ENCODE results near the gene DNMT3A.
A peak's percentile ranks its signal among the peaks of the same experiment; 100 is the strongest.

DNMT3A gene

GRCh38 chr2:25197336-25198208 lies 144.2 kb downstream of the DNMT3A start:
- Histone ChIP-seq H3K4me3 (ENCODE audit: low read length, poor library complexity, severe bottlenecking) (no peak overlapping the region), H3K36me3 (ENCODE audit: insufficient read depth, low read length) (no peaks in the 10 kb centered on the region), H2AFZ (ENCODE audit: low read length) (peak overlapping the region; percentile 22), H3K4me1 (ENCODE audit: insufficient read depth, low read length, poor library complexity, severe bottlenecking) (peaks cover 9% of the 10 kb centered on the region), H4K20me1 (ENCODE audit: insufficient read depth, low read length, poor library complexity, severe bottlenecking) (no peaks in the 10 kb centered on the region), H3K79me2 (ENCODE audit: insufficient read depth, low read length) (no peaks in the 10 kb centered on the region), H3K9me2 (replicated peaks; ENCODE audit: low read depth, low read length) (no peaks in the 10 kb centered on the region), H3K9me3 (ENCODE audit: insufficient read depth, low read depth, low read length) (no peaks in the 10 kb centered on the region), H3K27me3 (ENCODE audit: insufficient read depth, low read length, poor library complexity, severe bottlenecking) (no peaks in the 10 kb centered on the region), H3F3A (ENCODE audit: low read depth) (no peaks in the 10 kb centered on the region), H3K9ac (ENCODE audit: low read depth, low read length, poor library complexity, severe bottlenecking) (peak overlapping the region; percentile 3), H3K4me2 (ENCODE audit: low read depth, low read length, poor library complexity, severe bottlenecking) (no peak overlapping the region)
- TF ChIP-seq, protein P1, sequence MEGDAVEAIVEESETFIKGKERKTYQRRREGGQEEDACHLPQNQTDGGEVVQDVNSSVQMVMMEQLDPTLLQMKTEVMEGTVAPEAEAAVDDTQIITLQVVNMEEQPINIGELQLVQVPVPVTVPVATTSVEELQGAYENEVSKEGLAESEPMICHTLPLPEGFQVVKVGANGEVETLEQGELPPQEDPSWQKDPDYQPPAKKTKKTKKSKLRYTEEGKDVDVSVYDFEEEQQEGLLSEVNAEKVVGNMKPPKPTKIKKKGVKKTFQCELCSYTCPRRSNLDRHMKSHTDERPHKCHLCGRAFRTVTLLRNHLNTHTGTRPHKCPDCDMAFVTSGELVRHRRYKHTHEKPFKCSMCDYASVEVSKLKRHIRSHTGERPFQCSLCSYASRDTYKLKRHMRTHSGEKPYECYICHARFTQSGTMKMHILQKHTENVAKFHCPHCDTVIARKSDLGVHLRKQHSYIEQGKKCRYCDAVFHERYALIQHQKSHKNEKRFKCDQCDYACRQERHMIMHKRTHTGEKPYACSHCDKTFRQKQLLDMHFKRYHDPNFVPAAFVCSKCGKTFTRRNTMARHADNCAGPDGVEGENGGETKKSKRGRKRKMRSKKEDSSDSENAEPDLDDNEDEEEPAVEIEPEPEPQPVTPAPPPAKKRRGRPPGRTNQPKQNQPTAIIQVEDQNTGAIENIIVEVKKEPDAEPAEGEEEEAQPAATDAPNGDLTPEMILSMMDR (conservative IDR thresholded peaks at IDR 0.05; ENCODE audit: low read length): no peak
- TF ChIP-seq EZH2phosphoT487 (IDR thresholded peaks at IDR 0.05; ENCODE audit: borderline replicate concordance): no peak

- no peaks in the 10 kb centered on the region for H3F3A ChIP-seq (ENCODE audit: low read depth)
- H3K79me2 ChIP-seq (ENCODE audit: insufficient read depth, low read length): no peaks in the 10 kb centered on the region
- no peak overlapping the region for H2AFZ ChIP-seq (ENCODE audit: low read length)
- H3K9me2 ChIP-seq (replicated peaks; ENCODE audit: low read depth, low read length): no peaks in the 10 kb centered on the region
- no peak overlapping the region for H3K9ac ChIP-seq (ENCODE audit: low read depth, low read length, poor library complexity, severe bottlenecking)
- H3K4me1 ChIP-seq (ENCODE audit: insufficient read depth, low read length, poor library complexity, severe bottlenecking): peaks cover 3% of the 10 kb centered on the region
- H3K36me3 ChIP-seq (ENCODE audit: insufficient read depth, low read length): no peaks in the 10 kb centered on the region
- H4K20me1 ChIP-seq (ENCODE audit: insufficient read depth, low read length, poor library complexity, severe bottlenecking): no peaks in the 10 kb centered on the region
- TF ChIP-seq, protein P1 (conservative IDR thresholded peaks at IDR 0.05; ENCODE audit: low read length): no peak
- TF ChIP-seq EZH2phosphoT487 (IDR thresholded peaks at IDR 0.05; ENCODE audit: borderline replicate concordance): no peak
- H3K27me3 ChIP-seq (ENCODE audit: insufficient read depth, low read length, poor library complexity, severe bottlenecking): no peaks in the 10 kb centered on the region
- no peaks in the 10 kb centered on the region for H3K9me3 ChIP-seq (ENCODE audit: insufficient read depth, low read depth, low read length)
- no peak overlapping the region for H3K4me2 ChIP-seq (ENCODE audit: low read depth, low read length, poor library complexity, severe bottlenecking)
- H3K4me3 ChIP-seq (ENCODE audit: low read length, poor library complexity, severe bottlenecking): no peak overlapping the region
Observed at GRCh38 chr2:25194576-25195122, 147.1 kb downstream of the DNMT3A start.

GRCh38 chr2:25190536-25190935 lies 151.2 kb downstream of the DNMT3A start:
- TF ChIP-seq, protein P1 (conservative IDR thresholded peaks at IDR 0.05; ENCODE audit: low read length): no peak
- TF ChIP-seq EZH2phosphoT487 (IDR thresholded peaks at IDR 0.05; ENCODE audit: borderline replicate concordance): no peak
- no peak overlapping the region for H3K9ac ChIP-seq (ENCODE audit: low read depth, low read length, poor library complexity, severe bottlenecking)
- H3K4me1 ChIP-seq (ENCODE audit: insufficient read depth, low read length, poor library complexity, severe bottlenecking): no peaks in the 10 kb centered on the region
- no peak overlapping the region for H3K4me2 ChIP-seq (ENCODE audit: low read depth, low read length, poor library complexity, severe bottlenecking)
- no peaks in the 10 kb centered on the region for H3K9me3 ChIP-seq (ENCODE audit: insufficient read depth, low read depth, low read length)
- H3K36me3 ChIP-seq (ENCODE audit: insufficient read depth, low read length): no peaks in the 10 kb centered on the region
- no peaks in the 10 kb centered on the region for H3K27me3 ChIP-seq (ENCODE audit: insufficient read depth, low read length, poor library complexity, severe bottlenecking)
- H3K79me2 ChIP-seq (ENCODE audit: insufficient read depth, low read length): no peaks in the 10 kb centered on the region
- H3K9me2 ChIP-seq (replicated peaks; ENCODE audit: low read depth, low read length): no peaks in the 10 kb centered on the region
- H3K4me3 ChIP-seq (ENCODE audit: low read length, poor library complexity, severe bottlenecking): no peak overlapping the region
- no peak overlapping the region for H2AFZ ChIP-seq (ENCODE audit: low read length)
- no peaks in the 10 kb centered on the region for H3F3A ChIP-seq (ENCODE audit: low read depth)
- no peaks in the 10 kb centered on the region for H4K20me1 ChIP-seq (ENCODE audit: insufficient read depth, low read length, poor library complexity, severe bottlenecking)

Data from Loucy (cell line).